ENCODE measurements around the gene POTEM.
"Not testable (repeated sequence)": the region's sequence is repeated elsewhere in the genome, so short reads cannot be mapped to it uniquely, and the experiment has no call there.

- TF ChIP-seq, protein P1, sequence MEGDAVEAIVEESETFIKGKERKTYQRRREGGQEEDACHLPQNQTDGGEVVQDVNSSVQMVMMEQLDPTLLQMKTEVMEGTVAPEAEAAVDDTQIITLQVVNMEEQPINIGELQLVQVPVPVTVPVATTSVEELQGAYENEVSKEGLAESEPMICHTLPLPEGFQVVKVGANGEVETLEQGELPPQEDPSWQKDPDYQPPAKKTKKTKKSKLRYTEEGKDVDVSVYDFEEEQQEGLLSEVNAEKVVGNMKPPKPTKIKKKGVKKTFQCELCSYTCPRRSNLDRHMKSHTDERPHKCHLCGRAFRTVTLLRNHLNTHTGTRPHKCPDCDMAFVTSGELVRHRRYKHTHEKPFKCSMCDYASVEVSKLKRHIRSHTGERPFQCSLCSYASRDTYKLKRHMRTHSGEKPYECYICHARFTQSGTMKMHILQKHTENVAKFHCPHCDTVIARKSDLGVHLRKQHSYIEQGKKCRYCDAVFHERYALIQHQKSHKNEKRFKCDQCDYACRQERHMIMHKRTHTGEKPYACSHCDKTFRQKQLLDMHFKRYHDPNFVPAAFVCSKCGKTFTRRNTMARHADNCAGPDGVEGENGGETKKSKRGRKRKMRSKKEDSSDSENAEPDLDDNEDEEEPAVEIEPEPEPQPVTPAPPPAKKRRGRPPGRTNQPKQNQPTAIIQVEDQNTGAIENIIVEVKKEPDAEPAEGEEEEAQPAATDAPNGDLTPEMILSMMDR (IDR thresholded peaks at IDR 0.05), result not testable (repeated sequence)
- TF ChIP-seq POLR2A (IDR thresholded peaks at IDR 0.05), result not testable (repeated sequence)
These were observed 44.5 kb downstream of the POTEM start for GRCh38 chr14:19011703-19012102.
